Suprapubic skin (tissue), 4 donors: ENCODE results near the gene HMGN1. TPM values are rescaled to one million over a fixed set of nuclear protein-coding genes. Genes with fewer than 3 reads are reported as not detected.
A peak's percentile ranks its signal among the peaks of the same experiment; 100 is the strongest.

Source experiments
- DNase-seq, 2 donors: peaks; one replicate each; pipeline ENCODE4 v3.0.0-alpha.2; 2019; ENCODE audit warnings: low spot score in 2 of 2
- H3K27ac ChIP-seq: fragments of 200-600 bp; sonication (generic); one replicate; pipeline ENCODE4 v1.5.1; 2019
- H3K27me3 ChIP-seq: fragments of 200-600 bp; sonication (generic); one replicate; pipeline ENCODE4 v1.5.1; 2019
- H3K36me3 ChIP-seq: fragments of 200-600 bp; sonication (generic); one replicate; pipeline ENCODE4 v1.5.1; 2019
- H3K4me1 ChIP-seq: fragments of 200-600 bp; sonication (generic); one replicate; pipeline ENCODE4 v1.5.1; 2019
- H3K4me3 ChIP-seq: fragments of 200-600 bp; sonication (generic); one replicate; pipeline ENCODE4 v1.5.1; 2019; ENCODE audit warnings: mild to moderate bottlenecking
- H3K9me3 ChIP-seq: fragments of 200-600 bp; sonication (generic); one replicate; pipeline ENCODE4 v1.5.1; 2019
- EP300 ChIP-seq: sonication (generic); formaldehyde crosslinking; IDR thresholded peaks from one replicate; pipeline ENCODE4 v1.6.1; 2017; ENCODE audit warnings: antibody characterized with exemption
- POLR2A ChIP-seq, 2 donors: fragments of 450-650 bp; IDR thresholded peaks; one replicate each; pipeline ENCODE4 v1.6.1; 2017; ENCODE audit warnings: antibody characterized with exemption in 2 of 2, mild to moderate bottlenecking in 2 of 2, moderate library complexity in 2 of 2
- POLR2AphosphoS5 ChIP-seq, 3 donors: sonication (generic); formaldehyde crosslinking; IDR thresholded peaks; one replicate each; pipeline ENCODE4 v1.6.1; 2017; ENCODE audit warnings: antibody characterized with exemption in 3 of 3
- WGBS: methylation state at CpG from one replicate; pipeline ENCODE4 v1.1.5; 2018; 5-methylcytosine and 5-hydroxymethylcytosine counted together
- total RNA-seq, 4 donors: library from RNA; depleted of rRNA; stranded (reverse); fragments of >200 nt; gene quantifications; one replicate each; pipeline ENCODE4 v1.1.0, GENCODE V29; 2016
- TF ChIP-seq, protein P1 (sequence below), 2 donors: fragments of 200-600 bp in 1 of 2; fragments of 450-650 bp in 1 of 2; sonication (generic) in 1 of 2; IDR thresholded peaks; one replicate each; pipeline ENCODE4 v1.5.1; 2016 to 2019; ENCODE audit warnings: antibody characterized with exemption in 2 of 2, mild to moderate bottlenecking in 1 of 2, moderate library complexity in 1 of 2

Gene HMGN1, protein sequence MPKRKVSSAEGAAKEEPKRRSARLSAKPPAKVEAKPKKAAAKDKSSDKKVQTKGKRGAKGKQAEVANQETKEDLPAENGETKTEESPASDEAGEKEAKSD
- total RNA-seq: 100 to 1,000 TPM in 2 of 4 donors, 10 to 100 TPM in 2; 63.1 to 130 (median 101) TPM

DNA sequence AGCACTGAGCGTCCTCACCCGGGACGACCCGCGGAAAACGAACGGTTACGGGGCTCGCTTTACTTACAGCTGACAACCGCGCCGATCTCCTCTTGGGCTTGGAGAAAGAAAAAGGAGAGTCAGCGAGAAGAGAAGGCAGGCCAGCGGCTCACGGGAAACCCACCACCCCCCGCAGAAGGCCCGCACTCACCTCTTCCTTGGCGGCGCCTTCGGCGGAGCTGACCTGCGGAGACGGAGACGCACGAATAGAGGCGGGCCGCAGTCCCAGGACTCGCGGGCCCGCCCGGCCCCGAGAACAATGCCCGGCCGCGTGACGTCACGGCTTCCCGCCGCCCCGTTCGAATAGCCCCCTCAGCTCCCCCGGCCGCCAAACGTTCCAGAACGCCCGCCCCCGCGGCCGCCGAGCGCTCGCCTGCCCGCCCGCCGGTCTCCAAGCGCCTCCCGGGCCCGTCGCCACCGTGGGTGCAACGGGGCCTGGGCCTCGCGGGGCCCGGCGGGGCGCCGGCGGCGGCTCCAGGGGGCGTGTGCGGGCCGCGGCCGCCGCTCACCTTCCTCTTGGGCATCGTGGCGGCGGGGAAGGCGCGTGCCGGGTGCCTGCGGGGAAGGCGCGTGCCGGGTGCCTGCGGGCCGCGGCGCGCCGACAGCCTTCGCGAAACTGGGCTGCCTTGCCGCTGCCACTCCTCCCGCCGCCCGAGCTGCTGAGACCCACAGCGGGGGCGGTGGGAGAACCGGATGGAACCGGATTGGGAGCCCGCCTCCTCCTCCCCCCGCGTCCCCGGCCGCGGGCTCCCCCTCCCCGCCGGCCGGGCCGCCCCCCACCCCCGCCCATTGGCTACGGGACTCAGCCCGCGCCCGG is at the start of gene HMGN1:
Gene HMGN1 (minus strand): TSS at position 734 of the 856 bp plus-strand sequence. CDS start 171 bp downstream, at position 563.
- peak; percentile 87 to 88 for DNase-seq
- Histone ChIP-seq H3K27me3 (no peaks in the 10 kb centered on the region), H3K27ac (peak within 1 kb of the TSS; percentile 98), H3K9me3 (no peaks in the 10 kb centered on the region), H3K36me3 (peaks cover 8% of the 10 kb centered on the region), H3K4me1 (peaks cover 30% of the 10 kb centered on the region), H3K4me3 (peak within 1 kb of the TSS; percentile 84)
- TF ChIP-seq, protein P1, sequence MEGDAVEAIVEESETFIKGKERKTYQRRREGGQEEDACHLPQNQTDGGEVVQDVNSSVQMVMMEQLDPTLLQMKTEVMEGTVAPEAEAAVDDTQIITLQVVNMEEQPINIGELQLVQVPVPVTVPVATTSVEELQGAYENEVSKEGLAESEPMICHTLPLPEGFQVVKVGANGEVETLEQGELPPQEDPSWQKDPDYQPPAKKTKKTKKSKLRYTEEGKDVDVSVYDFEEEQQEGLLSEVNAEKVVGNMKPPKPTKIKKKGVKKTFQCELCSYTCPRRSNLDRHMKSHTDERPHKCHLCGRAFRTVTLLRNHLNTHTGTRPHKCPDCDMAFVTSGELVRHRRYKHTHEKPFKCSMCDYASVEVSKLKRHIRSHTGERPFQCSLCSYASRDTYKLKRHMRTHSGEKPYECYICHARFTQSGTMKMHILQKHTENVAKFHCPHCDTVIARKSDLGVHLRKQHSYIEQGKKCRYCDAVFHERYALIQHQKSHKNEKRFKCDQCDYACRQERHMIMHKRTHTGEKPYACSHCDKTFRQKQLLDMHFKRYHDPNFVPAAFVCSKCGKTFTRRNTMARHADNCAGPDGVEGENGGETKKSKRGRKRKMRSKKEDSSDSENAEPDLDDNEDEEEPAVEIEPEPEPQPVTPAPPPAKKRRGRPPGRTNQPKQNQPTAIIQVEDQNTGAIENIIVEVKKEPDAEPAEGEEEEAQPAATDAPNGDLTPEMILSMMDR (IDR thresholded peaks at IDR 0.05): no peak
- TF ChIP-seq POLR2A (IDR thresholded peaks at IDR 0.05) (peak; percentile 45 to 56), EP300 (no peak), POLR2AphosphoS5 (IDR thresholded peaks at IDR 0.05) (peak in 2 of 3 donors; percentile 9 to 57)
- WGBS: 0% methylated on average over 21 of the region's 116 CpGs

DNA sequence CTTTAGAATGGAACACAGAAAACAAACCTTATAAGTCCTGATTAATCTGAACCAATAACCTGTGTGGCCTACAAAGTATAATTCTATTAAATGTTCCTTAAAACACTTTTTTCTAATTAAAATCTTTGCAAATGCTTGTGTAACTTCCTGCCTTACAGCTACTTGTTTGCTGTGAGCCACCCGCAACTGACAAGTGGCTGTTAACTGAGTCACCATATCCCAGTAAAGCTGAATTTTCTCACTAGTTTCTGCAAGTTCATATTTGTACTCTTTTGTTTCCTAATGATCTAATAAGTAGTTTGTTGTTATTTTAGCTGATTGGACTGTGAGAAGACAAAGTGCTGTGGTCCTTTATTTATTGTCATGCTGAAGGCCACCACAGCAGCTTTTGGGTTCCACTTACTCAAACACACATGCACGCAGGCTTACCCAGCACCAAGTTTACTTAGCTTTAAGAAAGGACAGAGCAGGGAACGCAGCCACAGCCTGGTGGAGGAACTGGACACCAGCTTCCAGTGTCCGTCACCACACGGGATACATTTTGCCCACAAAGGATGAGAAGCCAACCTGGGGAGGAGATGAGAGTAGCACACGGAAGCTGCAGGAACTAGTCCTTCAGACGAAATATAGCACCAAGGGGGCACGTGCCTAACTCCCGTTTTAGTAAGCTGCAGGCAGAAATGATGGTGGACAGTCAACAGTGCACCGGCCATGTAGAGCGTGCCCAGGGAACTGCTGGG is 48.9 kb upstream of the HMGN1 start:
- Histone ChIP-seq H3K36me3 (peaks cover 42% of the 10 kb centered on the region), H3K4me3 (no peak overlapping the region), H3K27ac (no peak overlapping the region), H3K27me3 (no peaks in the 10 kb centered on the region), H3K9me3 (no peaks in the 10 kb centered on the region), H3K4me1 (no peaks in the 10 kb centered on the region)
- no peak for DNase-seq
- WGBS: 93% methylated on average over 11 of the region's 11 CpGs
- no peak for TF ChIP-seq POLR2AphosphoS5 (IDR thresholded peaks at IDR 0.05)
- TF ChIP-seq, protein P1 (IDR thresholded peaks at IDR 0.05): no peak
- no peak for TF ChIP-seq POLR2A (IDR thresholded peaks at IDR 0.05)
- no peak for TF ChIP-seq EP300

DNA sequence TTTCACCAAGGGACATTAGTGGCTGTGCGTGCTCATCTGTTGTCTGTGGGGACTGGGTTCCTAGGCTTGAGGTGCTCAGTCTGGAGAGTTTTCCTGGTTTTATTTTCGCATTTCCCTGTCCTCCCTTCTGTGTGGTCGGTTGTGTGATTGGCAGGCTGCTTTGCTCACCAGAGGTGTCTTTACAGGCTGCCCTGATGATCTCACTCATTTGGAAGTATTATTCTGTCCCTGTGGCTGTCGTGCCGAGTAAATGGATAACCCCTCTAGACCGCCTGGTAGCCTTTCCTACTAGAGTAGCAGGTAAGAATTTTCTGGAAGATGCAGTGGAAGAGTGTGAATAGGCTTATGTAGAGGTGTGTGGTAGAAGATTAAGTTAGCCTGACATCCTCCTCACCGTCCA is 44.1 kb upstream of the HMGN1 start:
- no peak overlapping the region for H3K4me3 ChIP-seq
- WGBS: 93% methylated on average over 7 of the region's 7 CpGs
- H3K9me3 ChIP-seq: no peaks in the 10 kb centered on the region
- H3K36me3 ChIP-seq: peaks cover 56% of the 10 kb centered on the region
- TF ChIP-seq POLR2A (IDR thresholded peaks at IDR 0.05) (no peak), EP300 (no peak)
- H3K27me3 ChIP-seq: no peaks in the 10 kb centered on the region
- H3K27ac ChIP-seq: no peak overlapping the region
- no peak for DNase-seq
- peaks cover 12% of the 10 kb centered on the region for H3K4me1 ChIP-seq

DNA sequence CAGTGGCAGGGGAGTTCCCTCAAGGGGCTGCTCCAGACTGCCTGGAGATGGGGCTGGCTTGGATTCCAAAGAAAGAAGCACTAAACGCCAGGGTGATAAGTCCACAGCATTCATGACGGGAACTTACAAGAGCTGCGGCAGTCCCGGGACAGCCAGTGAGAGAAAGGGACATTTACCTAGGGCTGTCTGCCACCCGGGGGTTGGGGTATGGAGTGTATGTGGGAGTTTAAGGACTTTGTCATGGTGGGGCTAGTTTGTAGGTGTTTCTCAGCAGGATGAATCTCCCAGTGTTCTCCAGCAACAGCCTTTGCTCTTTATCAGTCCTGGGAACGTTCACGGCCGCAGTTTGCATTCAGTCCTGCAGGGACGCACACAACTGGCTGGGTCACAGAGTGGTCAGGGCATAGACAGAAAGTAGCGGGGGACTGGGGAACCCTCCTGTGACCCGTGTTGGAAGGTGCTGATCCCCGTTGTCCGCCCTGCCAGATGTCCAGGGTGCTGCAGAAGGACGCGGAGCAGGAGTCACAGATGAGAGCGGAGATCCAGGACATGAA is 41.4 kb upstream of the HMGN1 start:
- H3K4me1 ChIP-seq: peaks cover 32% of the 10 kb centered on the region
- no peak overlapping the region for H3K4me3 ChIP-seq
- H3K9me3 ChIP-seq: no peaks in the 10 kb centered on the region
- 78% methylated on average over 16 of the region's 16 CpGs for WGBS
- no peaks in the 10 kb centered on the region for H3K27me3 ChIP-seq
- no peak for DNase-seq
- no peak overlapping the region for H3K27ac ChIP-seq
- H3K36me3 ChIP-seq: peaks cover 40% of the 10 kb centered on the region
- TF ChIP-seq POLR2A (IDR thresholded peaks at IDR 0.05) (no peak), EP300 (no peak), POLR2AphosphoS5 (IDR thresholded peaks at IDR 0.05) (no peak)

DNA sequence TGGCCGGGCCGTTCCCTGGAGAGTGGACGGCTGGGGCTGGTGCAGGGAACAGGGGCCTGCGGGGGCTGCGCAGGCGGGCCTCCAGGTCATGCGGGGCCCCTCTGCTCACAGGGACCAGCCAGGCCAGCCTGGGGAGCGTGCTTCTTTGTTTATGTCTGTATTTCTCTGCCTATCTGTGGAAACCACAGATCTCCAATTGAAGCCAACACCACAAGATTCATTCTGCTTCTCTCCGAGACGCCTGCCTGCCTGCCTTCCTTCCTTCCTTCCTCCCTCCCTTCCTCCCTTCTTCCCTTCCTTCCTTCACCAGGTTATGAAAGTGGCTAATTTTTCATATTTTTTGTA is 39.9 kb upstream of the HMGN1 start:
- Histone ChIP-seq H3K9me3 (no peaks in the 10 kb centered on the region), H3K27ac (no peak overlapping the region), H3K36me3 (peaks cover 26% of the 10 kb centered on the region), H3K27me3 (no peaks in the 10 kb centered on the region), H3K4me1 (peaks cover 32% of the 10 kb centered on the region), H3K4me3 (peak overlapping the region; percentile 51)
- TF ChIP-seq POLR2A (IDR thresholded peaks at IDR 0.05): no peak
- TF ChIP-seq POLR2AphosphoS5 (IDR thresholded peaks at IDR 0.05): no peak
- TF ChIP-seq EP300: no peak
- TF ChIP-seq, protein P1 (IDR thresholded peaks at IDR 0.05): no peak
- WGBS: 3% methylated on average over 7 of the region's 10 CpGs
- DNase-seq: no peak
